ENCODE results near the gene PDZD7. TPM values are rescaled to one million over a fixed set of nuclear protein-coding genes. Genes with fewer than 3 reads are reported as not detected.

Gene PDZD7
- total and polyA plus RNA-seq, 9 donors: 0.07 to 1.2 (median 0.63) TPM

DNA sequence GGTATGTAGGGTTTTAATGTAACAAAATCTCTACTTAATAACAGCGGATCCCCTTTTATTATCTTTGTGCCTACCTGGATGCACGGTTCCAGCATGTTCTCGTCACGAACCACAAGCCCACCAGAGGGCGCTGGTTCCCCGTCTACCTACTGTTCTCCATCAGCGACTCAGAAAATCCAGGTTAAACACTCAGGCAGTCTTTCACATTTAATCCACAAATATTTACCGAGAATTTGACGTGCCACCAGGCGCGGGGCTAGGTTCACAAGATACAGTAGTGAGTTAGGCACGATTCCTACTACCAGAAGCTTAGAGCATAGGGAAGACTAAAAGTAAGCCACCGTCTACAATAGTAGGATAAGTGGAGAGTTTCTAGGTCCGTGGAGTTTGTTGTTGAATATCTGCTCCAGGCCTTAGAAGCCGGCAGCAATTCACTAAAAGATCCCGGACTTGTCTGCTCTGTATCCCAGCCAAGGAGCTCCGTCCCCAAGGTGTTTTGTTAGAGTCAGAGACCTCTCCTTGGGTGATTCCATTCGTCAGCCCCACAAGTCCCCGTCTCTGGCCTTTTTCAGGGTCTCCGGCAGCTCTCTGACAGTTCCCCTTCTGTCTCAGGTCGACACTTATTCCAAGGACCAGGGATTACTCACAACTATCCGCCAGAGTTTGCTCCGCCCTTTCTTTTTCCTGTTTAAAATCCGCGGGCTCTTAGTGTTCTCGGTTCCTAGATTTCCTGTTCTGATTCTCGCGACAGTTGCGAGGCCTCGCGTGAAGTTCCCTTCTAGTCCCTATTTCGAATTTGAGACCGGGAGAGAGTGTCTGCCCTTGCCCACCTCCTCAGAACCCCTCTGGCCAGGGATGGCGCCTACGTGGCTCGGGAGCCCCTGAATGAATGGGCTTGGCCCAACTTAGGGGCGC is 29.4 kb upstream of the PDZD7 start:
- 0% methylated on average over 37 of the region's 37 CpGs for WGBS, 3 donors
- H3K36me3 ChIP-seq: no peaks in the 10 kb centered on the region
- peaks cover 3% of the 10 kb centered on the region for H3K27me3 ChIP-seq
- H3K4me3 ChIP-seq: peak overlapping the region; percentile 83
- intact Hi-C loops (cut with DNase I): loop anchor here in 1 of 4 donors (5.0 kb wide), 1 partner anchor 63 kb away; the partner anchor contains the start of gene LZTS2
- DNase-seq: peak; percentile 80 to 96 (median 94)
- H3K27ac ChIP-seq: peak overlapping the region; percentile 58 to 76
- TF ChIP-seq EP300 (IDR thresholded peaks at IDR 0.05) (no peak), CTCF (IDR thresholded peaks at IDR 0.05) (peak; percentile 57 to 81 (median 57))
- no peaks in the 10 kb centered on the region for H3K9me3 ChIP-seq
- peaks cover 7% of the 10 kb centered on the region for H3K4me1 ChIP-seq (ENCODE audit: insufficient read depth)

- TF ChIP-seq EP300 (IDR thresholded peaks at IDR 0.05) (no peak), POLR2A (IDR thresholded peaks at IDR 0.05) (no peak), CTCF (IDR thresholded peaks at IDR 0.05) (no peak)
- Histone ChIP-seq H3K27ac (no peak overlapping the region), H3K36me3 (no peaks in the 10 kb centered on the region), H3K9me3 (no peaks in the 10 kb centered on the region), H3K4me1 (ENCODE audit: insufficient read depth) (peaks cover 3% of the 10 kb centered on the region), H3K4me3 (no peak overlapping the region), H3K27me3 (no peaks in the 10 kb centered on the region)
- intact Hi-C loops (cut with DNase I): loop anchor here in 1 of 4 donors (10.0 kb wide), 1 partner anchor 88 kb away; no protein-coding TSS in a partner anchor
- no peak for DNase-seq
- WGBS, 3 donors: 94 to 96% (median 95%) methylated on average over 4 of the region's 4 CpGs
These were observed 25.6 kb upstream of the PDZD7 start for GRCh38 chr10:101056365-101057151.

DNA sequence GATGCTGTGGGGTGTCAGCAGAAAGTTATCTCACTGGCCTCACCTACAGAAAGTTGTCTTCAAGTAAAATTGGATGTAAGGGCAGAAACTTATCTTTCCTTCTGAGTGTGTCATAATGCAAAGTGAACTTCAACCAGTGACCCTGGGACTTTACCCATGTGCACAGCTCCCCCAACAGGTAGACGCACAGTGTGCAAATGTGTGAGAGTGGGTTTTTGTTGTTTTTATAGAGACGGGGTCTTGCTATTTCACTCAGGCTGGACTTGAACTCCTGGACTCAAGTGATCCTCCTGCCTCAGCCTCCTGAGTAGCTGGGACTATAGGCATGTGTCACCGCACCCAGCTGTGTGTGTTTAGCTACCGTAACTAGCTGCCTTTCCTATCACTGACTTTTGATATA is 24.5 kb upstream of the PDZD7 start:
- Histone ChIP-seq H3K9me3 (no peaks in the 10 kb centered on the region), H3K4me3 (no peak overlapping the region), H3K27ac (no peak overlapping the region), H3K4me1 (ENCODE audit: insufficient read depth) (no peaks in the 10 kb centered on the region), H3K27me3 (no peaks in the 10 kb centered on the region), H3K36me3 (no peaks in the 10 kb centered on the region)
- intact Hi-C loops (cut with DNase I): loop anchor here in 1 of 4 donors (10.0 kb wide), 1 partner anchor 89 kb away; no protein-coding TSS in a partner anchor
- DNase-seq: no peak
- TF ChIP-seq EP300 (IDR thresholded peaks at IDR 0.05) (no peak), POLR2A (IDR thresholded peaks at IDR 0.05) (no peak), CTCF (IDR thresholded peaks at IDR 0.05) (no peak)
- WGBS, 3 donors: 89 to 95% (median 91%) methylated on average over 4 of the region's 4 CpGs

GRCh38 chr10:101054876-101055275 is 23.9 kb upstream of the PDZD7 start:
- Histone ChIP-seq H3K27ac (no peak overlapping the region), H3K4me3 (no peak overlapping the region), H3K9me3 (no peaks in the 10 kb centered on the region), H3K27me3 (no peaks in the 10 kb centered on the region), H3K36me3 (no peaks in the 10 kb centered on the region), H3K4me1 (ENCODE audit: insufficient read depth) (no peaks in the 10 kb centered on the region)
- no peak for TF ChIP-seq CTCF (IDR thresholded peaks at IDR 0.05)
- no peak for TF ChIP-seq POLR2A (IDR thresholded peaks at IDR 0.05)
- TF ChIP-seq EP300 (IDR thresholded peaks at IDR 0.05): no peak
- WGBS, 3 donors: 92 to 95% (median 92%) methylated on average over 5 of the region's 5 CpGs
- no peak for DNase-seq
- intact Hi-C loops (cut with DNase I): loop anchor here in 1 of 4 donors (10.0 kb wide), 1 partner anchor 90 kb away; no protein-coding TSS in a partner anchor

Data from ovary (tissue), 9 donors.